HCEC 1CT (cell line): ENCODE results near the gene RPN2.
"Not testable (repeated sequence)": the region's sequence is repeated elsewhere in the genome, so short reads cannot be mapped to it uniquely, and the experiment has no call there.

Experiments used
- DNase-seq: peaks from one replicate; pipeline ENCODE4 v3.0.0-alpha.2; 2017

Gene RPN2

DNA sequence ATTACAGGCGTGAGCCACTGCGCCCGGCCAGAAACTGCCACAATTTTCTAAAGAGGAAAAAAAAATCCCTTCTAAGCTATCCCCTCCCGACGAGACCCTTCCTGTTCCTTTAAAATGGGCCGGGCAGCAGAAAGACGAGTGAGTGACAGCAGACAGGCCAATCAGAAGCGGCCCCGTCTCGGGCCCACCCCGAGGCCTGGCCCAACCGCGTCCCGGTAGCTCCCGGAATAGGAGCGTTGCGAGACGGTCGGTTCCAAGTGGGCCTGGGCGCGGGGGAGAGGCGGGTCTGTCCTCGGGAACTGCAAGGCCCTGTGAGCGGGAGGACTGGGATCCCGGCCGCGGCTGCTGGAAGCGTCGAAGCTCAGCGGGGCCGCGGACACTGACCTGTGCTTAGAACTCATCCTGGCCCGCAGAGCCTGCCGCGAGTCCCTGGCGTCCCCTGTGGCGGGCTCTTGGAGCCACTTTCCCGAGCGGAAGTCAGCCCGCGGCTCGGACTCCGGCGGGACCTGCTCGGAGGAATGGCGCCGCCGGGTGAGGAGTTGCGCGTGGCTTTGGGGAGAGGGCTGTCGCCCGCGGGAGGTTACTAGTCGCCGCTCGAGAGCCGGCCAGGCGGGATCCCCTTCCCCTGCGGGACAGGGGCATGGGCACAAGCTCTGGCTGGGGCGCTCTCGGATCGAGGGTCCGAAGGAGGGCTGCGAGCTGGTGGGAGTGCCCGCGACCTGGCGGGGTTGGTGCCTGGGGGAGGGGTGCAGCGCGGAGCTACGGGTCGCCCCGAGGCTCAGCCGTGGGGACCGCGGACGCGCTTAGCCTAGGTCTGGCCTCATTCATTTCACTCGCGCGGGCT, at the start of gene RPN2, which contains the start of gene MROH8:
Gene RPN2, plus strand, starts transcription at position 492 of the 844 bp plus-strand sequence. Its CDS starts 27 bp downstream, at position 519.
Gene MROH8, minus strand, starts transcription at position 710 of the 844 bp plus-strand sequence.
- DNase-seq: peak; percentile 97

- DNase-seq: no peak
Observed at GRCh38 chr20:37131486-37131885, 47.6 kb upstream of the RPN2 start.

DNA sequence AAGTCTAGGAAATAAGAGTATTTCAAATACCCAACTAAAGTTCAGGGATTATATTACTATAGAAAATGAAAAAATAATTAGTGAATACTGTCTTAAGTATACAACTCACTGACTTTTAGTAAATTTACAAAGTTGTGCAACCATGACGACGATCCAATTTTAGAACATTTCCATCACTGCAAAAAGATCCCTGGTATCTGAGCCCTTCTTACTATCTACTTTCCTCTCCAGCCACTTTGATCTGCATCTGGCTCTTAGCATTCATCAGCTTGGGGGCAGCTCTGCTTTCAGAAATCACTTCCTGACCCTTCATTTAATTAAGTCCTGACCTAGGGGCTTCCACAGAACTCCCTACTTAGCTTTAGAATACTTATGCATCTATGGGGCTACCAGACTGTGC, 45.2 kb upstream of the RPN2 start:
- DNase-seq: no peak

- DNase-seq: no peak
Observed at GRCh38 chr20:37137547-37137946, 41.6 kb upstream of the RPN2 start.

- DNase-seq: no peak
Observed at GRCh38 chr20:37142708-37143107, 36.4 kb upstream of the RPN2 start.

DNA sequence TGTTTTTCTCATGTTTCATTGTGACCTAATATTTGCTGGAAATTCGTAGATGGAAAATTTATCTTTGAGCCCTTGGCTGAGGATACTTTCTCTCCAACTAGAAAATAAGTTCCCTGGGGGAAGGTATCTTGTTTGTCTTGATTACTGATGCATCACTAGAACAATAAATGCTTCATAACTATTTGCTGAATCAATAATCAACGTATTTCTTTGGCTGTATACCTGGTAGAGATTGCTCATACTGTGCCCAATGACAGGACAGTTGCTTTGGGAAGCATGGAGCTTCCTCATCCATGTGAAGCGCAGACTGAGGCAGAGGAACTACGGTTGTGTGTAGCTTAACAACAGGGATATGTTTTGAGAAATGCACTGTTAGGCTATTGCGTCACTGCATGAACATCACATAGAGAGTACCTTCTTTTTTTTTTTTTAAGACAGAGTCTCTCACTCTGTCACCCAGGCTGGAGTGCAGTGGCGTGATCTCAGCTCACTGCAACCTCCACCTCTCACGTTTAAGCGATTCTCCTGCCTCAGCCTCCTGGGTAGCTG, 34.2 kb upstream of the RPN2 start:
- DNase-seq: no peak

DNA sequence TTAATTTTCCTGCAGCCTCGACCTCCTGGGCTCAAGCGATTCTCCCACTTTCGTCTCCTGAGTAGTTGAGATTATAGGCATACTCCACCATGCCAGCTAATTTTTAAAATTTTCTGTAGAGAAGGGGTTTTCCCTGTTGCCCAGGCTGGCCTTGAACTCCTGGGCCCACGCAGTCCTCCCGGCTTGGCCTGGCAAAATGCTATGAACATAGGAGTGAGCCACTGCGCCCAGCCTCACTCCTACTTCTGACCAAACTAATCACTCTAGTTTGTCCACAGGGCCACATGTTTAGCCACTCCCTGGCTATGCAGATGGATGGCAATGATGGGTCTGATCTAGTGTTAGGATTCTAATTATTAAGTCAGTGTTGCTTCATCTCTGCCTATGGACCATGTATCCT, 31.9 kb upstream of the RPN2 start:
- no peak for DNase-seq

GRCh38 chr20:37150864-37151263, 28.3 kb upstream of the RPN2 start:
- DNase-seq: not testable (repeated sequence)

GRCh38 chr20:37151529-37151928, 27.6 kb upstream of the RPN2 start:
- no peak for DNase-seq

GRCh38 chr20:37152284-37152683, 26.8 kb upstream of the RPN2 start:
- no peak for DNase-seq

GRCh38 chr20:37154684-37155298, 24.3 kb upstream of the RPN2 start:
- DNase-seq: no peak

DNA sequence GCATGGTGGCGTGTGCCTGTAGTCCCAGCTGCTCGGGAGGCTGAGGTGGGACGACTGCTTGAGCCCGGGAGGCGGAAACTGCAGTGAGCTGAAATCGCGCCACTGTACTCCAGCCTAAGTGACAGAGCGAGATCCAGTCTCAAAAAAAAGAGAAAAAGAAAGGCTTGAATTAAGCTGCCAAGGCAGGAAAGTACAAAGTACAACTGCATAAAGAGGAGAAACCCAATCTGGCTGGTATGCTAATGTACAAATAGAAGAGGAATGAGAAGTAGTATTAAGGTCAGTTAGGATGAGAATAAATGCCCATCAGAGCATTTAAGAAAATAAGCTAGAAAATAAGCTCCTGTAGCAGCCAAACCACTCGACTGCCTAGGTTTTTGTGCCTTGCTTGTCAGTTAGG, 23.1 kb upstream of the RPN2 start:
- DNase-seq: no peak

DNA sequence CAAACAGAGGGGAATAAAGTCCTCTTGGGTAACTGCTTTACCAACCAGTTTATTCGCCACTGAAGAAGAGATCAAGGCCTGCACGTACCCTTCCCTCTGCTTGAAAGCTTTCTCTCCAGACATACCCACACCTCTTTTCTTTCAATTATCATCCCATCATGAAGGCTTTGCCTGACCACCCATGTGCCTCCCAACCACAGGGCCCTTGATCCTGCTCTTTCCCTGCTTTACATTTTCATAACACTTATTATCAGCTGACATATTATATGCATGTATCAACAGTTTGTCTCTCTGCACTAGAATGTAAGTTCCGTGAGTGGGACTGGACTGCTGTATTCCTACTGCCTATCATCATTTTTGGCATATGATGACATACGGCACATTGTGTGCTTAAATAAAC, 20.9 kb upstream of the RPN2 start:
- DNase-seq: no peak

DNA sequence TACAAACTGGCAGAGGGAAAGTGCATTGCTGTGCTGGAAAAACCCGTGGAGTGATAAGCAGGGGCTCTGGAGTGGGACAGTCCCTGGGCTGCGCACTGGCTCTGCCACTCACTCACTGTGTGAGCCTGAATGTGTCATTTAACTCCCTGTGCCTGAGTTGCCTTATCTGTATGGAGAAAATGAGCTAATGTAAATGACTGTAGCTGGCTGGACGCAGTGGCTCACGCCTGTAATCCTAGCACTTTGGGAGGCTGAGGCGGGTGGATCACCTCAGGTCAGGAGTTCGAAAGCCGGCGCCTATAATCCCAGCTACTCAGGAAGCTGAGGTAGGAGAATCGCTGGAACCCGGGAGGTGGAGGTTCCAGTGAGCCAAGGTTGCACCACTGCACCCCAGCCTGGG, 18.4 kb upstream of the RPN2 start:
- DNase-seq: no peak

GRCh38 chr20:37161830-37162549, 17.1 kb upstream of the RPN2 start:
- DNase-seq: no peak

DNA sequence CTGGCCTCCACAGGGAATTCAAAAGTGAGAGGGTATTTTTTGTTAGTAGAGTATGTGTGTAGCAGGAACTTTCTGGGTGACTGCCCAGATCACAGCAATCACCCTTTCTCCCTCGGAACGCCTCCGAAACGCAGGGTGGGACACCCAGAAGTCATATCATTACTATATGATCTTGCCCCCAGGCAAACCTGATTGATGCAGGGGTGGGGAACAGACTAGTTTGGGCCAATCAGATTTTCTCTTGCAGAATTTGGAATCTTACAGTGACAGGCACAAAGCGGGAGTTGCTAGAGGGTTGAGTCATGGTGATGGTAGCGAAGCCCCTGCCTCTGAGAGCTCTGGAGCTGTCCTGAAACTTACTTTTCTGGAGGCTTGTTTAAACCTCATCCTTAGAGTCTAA, 16.5 kb upstream of the RPN2 start:
- DNase-seq: no peak

DNA sequence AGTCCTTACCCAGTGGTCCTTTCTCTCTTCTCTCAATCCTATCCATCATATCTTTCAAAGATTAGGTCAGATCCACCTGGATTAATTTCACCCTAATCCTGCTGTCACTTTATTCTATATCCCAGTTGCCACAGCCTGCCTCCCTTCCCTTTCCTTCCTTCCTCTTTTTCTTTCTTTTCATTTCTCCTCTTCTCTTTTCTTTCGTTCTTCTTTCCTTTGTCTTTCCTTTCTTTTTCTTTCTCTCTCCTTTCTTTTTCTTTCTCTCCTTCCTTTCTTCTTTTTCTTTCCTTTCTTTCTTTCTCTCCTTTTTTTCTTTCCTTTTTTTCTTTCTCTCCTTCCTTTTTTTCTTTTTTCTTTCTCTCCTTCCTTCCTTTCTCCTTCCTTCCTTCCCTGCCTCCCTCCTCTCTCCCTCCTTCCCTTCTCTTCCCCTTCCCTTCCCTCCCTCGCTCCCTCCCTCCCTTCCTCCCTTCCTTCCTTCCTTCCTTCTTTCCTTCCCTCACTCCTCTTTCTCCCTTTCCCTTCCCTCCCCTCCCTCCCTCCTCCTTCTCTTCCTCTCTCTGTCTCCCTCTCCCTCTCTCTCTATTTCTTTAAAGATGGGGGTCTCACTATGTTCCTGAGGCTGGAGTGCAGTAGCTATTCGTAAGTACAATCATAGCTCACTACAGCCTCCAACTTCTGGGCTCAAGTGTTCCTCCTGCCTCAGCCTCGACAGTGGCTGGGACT, 15.1 kb upstream of the RPN2 start:
- DNase-seq: no peak

DNA sequence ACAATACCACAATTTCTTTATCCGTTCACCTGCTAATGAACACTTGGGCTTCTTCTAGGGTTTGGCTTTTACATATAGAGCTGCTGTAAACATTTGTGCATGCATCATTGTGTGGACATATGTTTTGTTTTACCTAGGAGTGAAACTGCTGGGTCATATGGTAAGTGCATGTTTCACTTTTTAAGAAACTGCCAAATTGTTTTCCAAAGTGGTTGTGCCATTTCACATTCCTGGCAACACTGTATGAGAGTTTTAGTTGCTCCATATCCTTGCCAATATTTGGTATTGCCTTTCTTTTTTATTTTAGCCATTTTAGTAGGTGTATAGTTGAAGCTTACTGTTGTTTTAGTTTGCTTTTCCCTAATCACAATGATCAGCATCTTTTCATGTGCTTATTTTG, 14.1 kb upstream of the RPN2 start:
- no peak for DNase-seq

GRCh38 chr20:37166867-37167266, 12.3 kb upstream of the RPN2 start:
- no peak for DNase-seq

- no peak for DNase-seq
Observed at GRCh38 chr20:37172836-37173235, 6.3 kb upstream of the RPN2 start.

GRCh38 chr20:37179683-37180524, 774 bp downstream of the RPN2 start:
- peak; percentile 73 for DNase-seq

DNA sequence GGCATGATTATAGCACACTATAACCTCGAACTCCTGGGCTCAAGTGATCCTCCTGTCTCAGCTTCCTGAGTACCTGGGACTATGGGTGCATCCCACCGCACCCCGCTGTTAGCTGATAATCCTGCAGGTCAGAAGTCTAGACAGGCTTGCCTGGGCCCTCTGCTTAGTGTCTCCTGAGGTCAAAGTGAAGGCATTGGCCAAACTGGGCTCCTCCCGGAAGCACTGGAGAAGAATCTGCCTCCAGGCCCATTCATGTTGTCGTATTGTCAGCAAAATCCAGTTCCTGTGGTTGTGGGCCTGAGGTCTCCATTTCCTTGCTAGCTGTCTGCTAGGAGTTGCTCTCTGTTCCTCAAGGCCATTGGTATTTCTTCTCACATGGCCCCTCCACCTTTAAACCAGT, 6.6 kb downstream of the RPN2 start:
- no peak for DNase-seq
